Naive thymus-derived CD4-positive, alpha-beta T cell (primary cell): ENCODE measurements around the gene SLC25A13. TPM values are rescaled to one million over a fixed set of nuclear protein-coding genes. Genes with fewer than 3 reads are reported as not detected.
"Not testable (repeated sequence)": the region's sequence is repeated elsewhere in the genome, so short reads cannot be mapped to it uniquely, and the experiment has no call there.

Experiments used
- ATAC-seq: fragments of 150-1000 bp; cut with Tn5 transposase; 2 replicates; pipeline ENCODE4 v1.10.0; 2021; ENCODE audit warnings: mild to moderate bottlenecking, moderate library complexity
- CTCF ChIA-PET: fragments of 350-600 bp; sonication (Branson Sonifier 250); formaldehyde crosslinking; loops from one replicate; lab custom pipeline; 2021; ENCODE audit warnings: antibody characterized with exemption; lab: Charles Lee
- POLR2A ChIA-PET: fragments of 350-600 bp; sonication (Branson Sonifier 250); formaldehyde crosslinking; loops from one replicate; lab custom pipeline; 2021; ENCODE audit warnings: antibody characterized with exemption, inconsistent platforms; lab: Charles Lee
- DNase-seq, 9 donors: peaks; one replicate each; pipeline versions ENCODE4 v3.0.0 to v3.0.0-alpha.2; 2020 to 2022; ENCODE audit warnings: mixed read lengths in 1 of 9
- H3K27ac ChIP-seq: one replicate; pipeline ENCODE4 v1.7.0; 2013; ENCODE audit warnings: mild to moderate bottlenecking, low read depth, low read length, moderate library complexity
- H3K27me3 ChIP-seq, 2 donors: one replicate each; pipeline ENCODE4 v1.7.0; 2013; ENCODE audit warnings: low read length in 2 of 2, mild to moderate bottlenecking in 2 of 2, moderate library complexity in 2 of 2; ENCODE audit not compliant: control insufficient read depth in 2 of 2, insufficient read depth in 2 of 2
- H3K36me3 ChIP-seq, 3 experiments: 1 replicate in 2 of 3; 2 replicates in 1 of 3; pipeline ENCODE4 v1.7.0; 2013; ENCODE audit warnings: low read length in 3 of 3, mild to moderate bottlenecking in 3 of 3, moderate library complexity in 1 of 3; ENCODE audit not compliant: insufficient read depth in 3 of 3, control insufficient read depth in 2 of 3
- H3K4me1 ChIP-seq, 2 donors: one replicate each; pipeline ENCODE4 v1.7.0; 2013; ENCODE audit warnings: low read length in 2 of 2, mild to moderate bottlenecking in 2 of 2, moderate library complexity in 1 of 2; ENCODE audit not compliant: control insufficient read depth in 2 of 2, insufficient read depth in 2 of 2
- H3K4me3 ChIP-seq: 2 replicates; pipeline ENCODE4 v1.7.0; 2013; ENCODE audit warnings: mild to moderate bottlenecking, low read length
- H3K9me3 ChIP-seq, 3 experiments: 1 replicate in 2 of 3; 2 replicates in 1 of 3; pipeline ENCODE4 v1.7.0; 2013; ENCODE audit warnings: low read length in 3 of 3; ENCODE audit not compliant: control insufficient read depth in 2 of 3
- H3K27ac Mint-ChIP-seq, 9 donors: one replicate each; pipeline ENCODE4 v1.8.0; 2020 to 2022; ENCODE audit warnings: mixed read lengths in 9 of 9, mild to moderate bottlenecking in 8 of 9, moderate library complexity in 5 of 9, inconsistent platforms in 2 of 9
- H3K27me3 Mint-ChIP-seq, 5 donors: one replicate each; pipeline ENCODE4 v1.8.0; 2021 to 2022; ENCODE audit warnings: mixed read lengths in 5 of 5, mild to moderate bottlenecking in 1 of 5
- H3K36me3 Mint-ChIP-seq, 5 donors: one replicate each; pipeline ENCODE4 v1.8.0; 2020 to 2022; ENCODE audit warnings: mixed read lengths in 5 of 5, mild to moderate bottlenecking in 3 of 5, inconsistent platforms in 1 of 5
- H3K4me1 Mint-ChIP-seq, 7 donors: one replicate each; pipeline ENCODE4 v1.8.0; 2020 to 2022; ENCODE audit warnings: mixed read lengths in 7 of 7, mild to moderate bottlenecking in 3 of 7, inconsistent platforms in 1 of 7
- H3K4me3 Mint-ChIP-seq, 10 donors: one replicate each; pipeline ENCODE4 v1.8.0; 2020 to 2022; ENCODE audit warnings: mild to moderate bottlenecking in 10 of 10, mixed read lengths in 10 of 10, moderate library complexity in 6 of 10, inconsistent platforms in 2 of 10
- H3K9me3 Mint-ChIP-seq, 11 donors: one replicate each; pipeline ENCODE4 v1.8.0; 2020 to 2022; ENCODE audit warnings: mixed read lengths in 11 of 11, mild to moderate bottlenecking in 4 of 11, inconsistent platforms in 1 of 11, moderate library complexity in 1 of 11
- intact Hi-C, 2 donors: fragments of 100-400 bp; cut with micrococcal nuclease; formaldehyde crosslinking; loops; one replicate each; pipeline ENCODE4 v1.15.1; 2023
- polyA plus RNA-seq, 2 donors: library from polyadenylated mRNA; unstranded; fragments of 300-500 nt; fragmentation: Illumina TruSeq; gene quantifications; one replicate each; pipeline ENCODE4 v1.2.3, GENCODE V29; 2021
- total RNA-seq, 6 experiments: library from RNA in 5 of 6; stranded (reverse) in 5 of 6; gene quantifications; 1 replicate in 5 of 6; 2 replicates in 1 of 6; pipeline ENCODE4 v1.2.3 and lab custom pipeline; 2021 to 2026

The SLC25A13 gene
- total RNA-seq (10 to 100 TPM in 3 of 5 experiments, 1 to 10 TPM in 2; 5.7 to 22.5 (median 12.1) TPM), polyA plus RNA-seq (1 to 10 TPM; 6.7 to 8.0 TPM), total RNA-seq (lab: John Stamatoyannopoulos, UW) (10.0 reads per million, percentile 35 among the genes with 10 or more reads in this experiment)

GRCh38 chr7:96321658-96322372, at the start of gene SLC25A13:
Gene SLC25A13 (minus strand): TSS chr7:96322098. CDS start chr7:96321956, 142 bp downstream.
- CTCF ChIA-PET = no interaction called here
- Histone ChIP-seq H3K4me3 (peak within 1 kb of the TSS; percentile 77), H3K27me3 (no peaks in the 10 kb centered on the region), H3K9me3 (no peaks in the 10 kb centered on the region), H3K4me1 (peaks cover 12 to 14% of the 10 kb centered on the region in 2 donors), H3K36me3 (peaks cover 0 to 10% (median 0%) of the 10 kb centered on the region in 3 experiments), H3K27ac (peak within 1 kb of the TSS; percentile 80)
- Mint-ChIP-seq H3K9me3 (no peaks in the 10 kb centered on the region), H3K4me3 (peak within 1 kb of the TSS; percentile 88 to 95 (median 92)), H3K27ac (peak within 1 kb of the TSS; percentile 81 to 94 (median 93)), H3K27me3 (no peaks in the 10 kb centered on the region), H3K4me1 (peaks cover 17 to 36% (median 24%) of the 10 kb centered on the region in 7 donors), H3K36me3 (no peaks in the 10 kb centered on the region)
- peak; percentile 88 for ATAC-seq
- POLR2A ChIA-PET = no interaction called here
- intact Hi-C loops = loop anchor here (1.0 to 10.0 kb wide), 8 partner anchors 17 to 1785 kb away; partner anchors contain the start of genes SDHAF3 (in 2 of the 2), SEM1 (in 2 of the 2), LMTK2 (in 1 of the 2) and SGCE (in 1 of the 2)
- DNase-seq = peak; percentile 46 to 78 (median 62)

DNA sequence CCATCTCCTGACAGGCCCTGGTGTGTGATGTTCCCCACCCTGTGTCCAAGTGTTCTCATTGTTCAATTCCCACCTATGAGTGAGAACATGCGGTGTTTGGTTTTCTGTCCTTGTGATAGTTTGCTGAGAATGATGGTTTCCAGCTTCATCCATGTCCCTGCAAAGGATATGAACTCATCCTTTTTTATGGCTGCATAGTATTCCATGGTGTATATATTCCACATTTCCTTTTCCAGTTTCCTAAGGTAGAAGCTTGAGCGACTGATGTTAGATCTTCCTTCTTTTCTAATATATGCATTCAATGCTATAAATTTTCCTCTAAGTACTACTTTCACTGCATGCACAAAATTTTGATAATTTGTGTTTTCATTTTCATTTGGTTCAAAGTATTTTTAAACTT, 44.0 kb upstream of the SLC25A13 start:
- Mint-ChIP-seq H3K27me3 (peaks cover 9 to 19% (median 17%) of the 10 kb centered on the region in 5 donors), H3K9me3 (peaks cover 0 to 20% (median 5%) of the 10 kb centered on the region in 11 donors)
- POLR2A ChIA-PET, ATAC-seq, H3K4me1 ChIP-seq, H3K27ac ChIP-seq, H3K4me3 Mint-ChIP-seq, H3K36me3 Mint-ChIP-seq, H3K27me3 ChIP-seq, H3K36me3 ChIP-seq, DNase-seq, CTCF ChIA-PET, H3K27ac Mint-ChIP-seq, H3K4me3 ChIP-seq, H3K4me1 Mint-ChIP-seq, H3K9me3 ChIP-seq, intact Hi-C loops: not testable (repeated sequence)

GRCh38 chr7:96361116-96361857, 39.4 kb upstream of the SLC25A13 start:
- no peaks in the 10 kb centered on the region for H3K36me3 ChIP-seq
- no peak overlapping the region for H3K27ac Mint-ChIP-seq
- H3K27me3 ChIP-seq = no peaks in the 10 kb centered on the region
- intact Hi-C loops = no loop called here
- no peak overlapping the region for H3K4me3 ChIP-seq
- ChIA-PET POLR2A (no interaction called here), CTCF (no interaction called here)
- H3K4me1 ChIP-seq = no peaks in the 10 kb centered on the region
- H3K4me1 Mint-ChIP-seq = no peaks in the 10 kb centered on the region
- no peak overlapping the region for H3K27ac ChIP-seq
- H3K36me3 Mint-ChIP-seq = no peaks in the 10 kb centered on the region
- H3K9me3 ChIP-seq = no peaks in the 10 kb centered on the region
- peaks cover 0 to 13% (median 4%) of the 10 kb centered on the region in 5 donors for H3K27me3 Mint-ChIP-seq
- DNase-seq (no peak), ATAC-seq (no peak)
- no peak overlapping the region for H3K4me3 Mint-ChIP-seq
- H3K9me3 Mint-ChIP-seq = peaks cover 0 to 7% (median 2%) of the 10 kb centered on the region in 11 donors

- H3K9me3 Mint-ChIP-seq = peaks cover 0 to 2% (median 0%) of the 10 kb centered on the region in 11 donors
- H3K4me3 Mint-ChIP-seq = no peak overlapping the region
- intact Hi-C loops = no loop called here
- Histone ChIP-seq H3K27ac (no peak overlapping the region), H3K27me3 (no peaks in the 10 kb centered on the region), H3K9me3 (no peaks in the 10 kb centered on the region), H3K4me1 (no peaks in the 10 kb centered on the region), H3K4me3 (no peak overlapping the region), H3K36me3 (no peaks in the 10 kb centered on the region)
- ATAC-seq = no peak
- no peaks in the 10 kb centered on the region for H3K4me1 Mint-ChIP-seq
- POLR2A ChIA-PET = no interaction called here
- H3K27me3 Mint-ChIP-seq = peaks cover 0 to 10% (median 0%) of the 10 kb centered on the region in 5 donors
- DNase-seq = no peak
- CTCF ChIA-PET = no interaction called here
- no peaks in the 10 kb centered on the region for H3K36me3 Mint-ChIP-seq
- H3K27ac Mint-ChIP-seq = no peak overlapping the region
Measured at GRCh38 chr7:96359876-96360275, 38.0 kb upstream of the SLC25A13 start.

DNA sequence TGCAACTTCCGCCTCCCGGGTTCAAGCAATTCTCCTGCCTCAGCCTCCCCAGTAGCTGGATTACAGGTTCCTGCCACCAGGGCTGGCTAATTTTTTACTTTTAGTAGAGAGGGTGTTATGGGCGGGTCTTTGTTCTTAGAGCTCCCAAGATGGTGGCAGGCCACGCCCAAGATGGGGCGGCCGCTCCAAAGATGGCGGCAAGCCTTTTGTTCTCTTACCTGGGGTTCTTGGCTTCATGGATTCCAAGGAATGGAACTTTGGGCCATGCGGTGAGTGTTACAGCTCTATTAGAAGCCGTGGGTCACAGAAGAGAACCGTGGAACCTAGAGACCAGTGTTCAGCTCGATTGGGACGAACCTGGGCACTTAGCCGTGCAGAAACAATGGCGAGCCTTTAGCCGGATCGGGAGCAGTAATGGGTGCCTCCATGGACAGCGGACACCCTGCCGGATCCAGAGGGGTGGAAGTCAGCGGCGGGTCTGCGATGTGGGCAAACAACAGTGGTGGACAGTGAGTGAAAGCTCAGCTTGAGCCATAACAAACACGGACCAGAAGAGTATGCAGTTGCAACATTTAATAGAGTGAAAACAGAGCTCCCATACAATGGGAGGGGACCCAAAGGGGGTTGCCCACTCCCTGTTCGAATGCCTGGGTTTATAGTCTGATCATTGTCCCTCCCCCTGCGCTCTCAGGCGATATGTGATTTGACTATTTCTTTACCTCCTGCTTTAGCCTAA, 36.5 kb upstream of the SLC25A13 start:
- H3K27me3 Mint-ChIP-seq = peaks cover 0 to 10% (median 0%) of the 10 kb centered on the region in 5 donors
- H3K4me3 ChIP-seq, H3K27ac ChIP-seq, H3K27ac Mint-ChIP-seq, H3K9me3 Mint-ChIP-seq, DNase-seq, POLR2A ChIA-PET, H3K36me3 ChIP-seq, H3K4me3 Mint-ChIP-seq, H3K9me3 ChIP-seq, ATAC-seq, H3K27me3 ChIP-seq, H3K36me3 Mint-ChIP-seq, H3K4me1 Mint-ChIP-seq, H3K4me1 ChIP-seq, intact Hi-C loops: not testable (repeated sequence)
- CTCF ChIA-PET = interaction anchor here (0.5 kb wide), 1 partner anchor 1580 kb away, joined by 3 read pairs; no protein-coding TSS in a partner anchor

- ChIA-PET POLR2A (no interaction called here), CTCF (no interaction called here)
- no peaks in the 10 kb centered on the region for H3K36me3 Mint-ChIP-seq
- intact Hi-C loops = no loop called here
- peaks cover 0 to 2% (median 0%) of the 10 kb centered on the region in 11 donors for H3K9me3 Mint-ChIP-seq
- no peaks in the 10 kb centered on the region for H3K9me3 ChIP-seq
- H3K36me3 ChIP-seq = no peaks in the 10 kb centered on the region
- no peak for DNase-seq
- no peaks in the 10 kb centered on the region for H3K4me1 Mint-ChIP-seq
- peak overlapping the region in 1 of 9 donors; percentile 67 for H3K27ac Mint-ChIP-seq
- no peaks in the 10 kb centered on the region for H3K4me1 ChIP-seq
- H3K27ac ChIP-seq = no peak overlapping the region
- no peak for ATAC-seq
- no peak overlapping the region for H3K4me3 Mint-ChIP-seq
- no peak overlapping the region for H3K4me3 ChIP-seq
- H3K27me3 Mint-ChIP-seq = peaks cover 0 to 10% (median 2%) of the 10 kb centered on the region in 5 donors
- no peaks in the 10 kb centered on the region for H3K27me3 ChIP-seq
Measured at GRCh38 chr7:96355990-96356506, 34.1 kb upstream of the SLC25A13 start.
